Activated CD8-positive, alpha-beta T cell treated with anti-CD3 and anti-CD28 coated beads, Interleukin-2, amount 10 ng/mL, durations not matched to agents 7 days and 5 days (primary cell): Measurements from ENCODE around the gene ERICH2. TPM values are rescaled to one million over a fixed set of nuclear protein-coding genes. Genes with fewer than 3 reads are reported as not detected.
"Not testable (repeated sequence)": the region's sequence is repeated elsewhere in the genome, so short reads cannot be mapped to it uniquely, and the experiment has no call there.

ENCODE experiments used
- ATAC-seq: fragments of 150-1000 bp; cut with Tn5 transposase; one replicate; pipeline ENCODE4 v1.10.0; 2021; ENCODE audit warnings: moderate library complexity
- CTCF ChIA-PET: fragments of 350-600 bp; sonication (Branson Sonifier 250); formaldehyde crosslinking; loops from one replicate; lab custom pipeline; 2021; ENCODE audit warnings: antibody characterized with exemption; lab: Charles Lee
- POLR2A ChIA-PET: fragments of 350-600 bp; sonication (Branson Sonifier 250); formaldehyde crosslinking; loops from one replicate; lab custom pipeline; 2021; ENCODE audit warnings: antibody characterized with exemption; lab: Charles Lee
- DNase-seq: peaks from one replicate; pipeline ENCODE4 v3.0.0-alpha.2; 2020
- H3K27ac Mint-ChIP-seq: one replicate; pipeline ENCODE4 v1.8.0; 2021; ENCODE audit warnings: mild to moderate bottlenecking, mixed read lengths
- H3K27me3 Mint-ChIP-seq: one replicate; pipeline ENCODE4 v1.8.0; 2021; ENCODE audit warnings: low read depth, mixed read lengths
- H3K36me3 Mint-ChIP-seq: one replicate; pipeline ENCODE4 v1.8.0; 2021; ENCODE audit warnings: low read depth, mixed read lengths
- H3K4me1 Mint-ChIP-seq: one replicate; pipeline ENCODE4 v1.8.0; 2021; ENCODE audit warnings: low read depth, mixed read lengths
- H3K4me3 Mint-ChIP-seq: one replicate; pipeline ENCODE4 v1.8.0; 2021; ENCODE audit warnings: mild to moderate bottlenecking, mixed read lengths
- H3K9me3 Mint-ChIP-seq: one replicate; pipeline ENCODE4 v1.8.0; 2022; ENCODE audit warnings: mixed read lengths; ENCODE audit not compliant: insufficient read depth
- total RNA-seq, 2 experiments: library from RNA; stranded (reverse); gene quantifications; one replicate each; pipeline ENCODE4 v1.2.3, GENCODE V29; 2021

ERICH2 gene
- not detected for total RNA-seq

GRCh38 chr2:170770008-170770605, at the start of gene ERICH2:
TSS of gene ERICH2 (plus strand) at chr2:170770378. CDS start at chr2:170770682, 304 bp downstream.
- H3K4me3 Mint-ChIP-seq, result peak within 1 kb of the TSS; percentile 90
- H3K4me1 Mint-ChIP-seq, result peaks cover 13% of the 10 kb centered on the region
- peak within 1 kb of the TSS; percentile 78 for H3K27ac Mint-ChIP-seq
- ChIA-PET POLR2A (interaction anchor here (0.7 kb wide), 1 partner anchor 408 kb away, joined by 3 read pairs; no protein-coding TSS in a partner anchor), CTCF (interaction anchor here (0.5 to 2.1 kb wide), 5 partner anchors 9 to 361 kb away, joined by 3 to 6 read pairs (median 4); partner anchors contain the start of gene GAD1)
- DNase-seq (peak; percentile 60), ATAC-seq (peak; percentile 61)
- H3K27me3 Mint-ChIP-seq, result peaks cover 30% of the 10 kb centered on the region
- no peaks in the 10 kb centered on the region for H3K36me3 Mint-ChIP-seq
- no peaks in the 10 kb centered on the region for H3K9me3 Mint-ChIP-seq

- DNase-seq (no peak), ATAC-seq (no peak)
- no peaks in the 10 kb centered on the region for H3K9me3 Mint-ChIP-seq
- CTCF ChIA-PET, result no interaction called here
- peaks cover 45% of the 10 kb centered on the region for H3K27me3 Mint-ChIP-seq
- H3K27ac Mint-ChIP-seq, result no peak overlapping the region
- POLR2A ChIA-PET, result no interaction called here
- H3K36me3 Mint-ChIP-seq, result peaks cover 3% of the 10 kb centered on the region
- no peak overlapping the region for H3K4me3 Mint-ChIP-seq
- H3K4me1 Mint-ChIP-seq, result peaks cover 7% of the 10 kb centered on the region
Observed at GRCh38 chr2:170721678-170722077, 48.5 kb upstream of the ERICH2 start.

DNA sequence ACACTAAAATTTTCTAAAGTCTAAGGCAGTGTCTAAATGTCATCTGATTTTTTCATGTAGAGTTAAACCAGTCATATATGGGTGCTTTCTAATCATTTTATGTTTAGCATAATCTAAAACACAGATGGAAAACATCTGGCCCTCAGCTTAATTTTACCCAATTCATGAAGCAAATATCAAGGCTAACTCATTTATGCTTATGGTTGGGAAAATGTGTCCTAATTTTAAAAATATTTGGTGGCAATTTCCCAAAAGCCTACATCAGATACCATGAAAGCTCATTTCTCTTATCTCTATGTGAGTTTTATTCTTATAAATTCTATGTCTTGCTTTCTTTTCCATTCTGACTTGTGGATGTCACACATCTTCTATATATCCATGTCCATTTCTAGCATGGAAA, 47.9 kb upstream of the ERICH2 start:
- H3K27ac Mint-ChIP-seq, result no peak overlapping the region
- ChIA-PET CTCF (interaction anchor here (0.7 to 1.6 kb wide), 2 partner anchors 12 to 155 kb away, joined by 3 read pairs; no protein-coding TSS in a partner anchor), POLR2A (no interaction called here)
- peaks cover 3% of the 10 kb centered on the region for H3K4me1 Mint-ChIP-seq
- H3K9me3 Mint-ChIP-seq, result no peaks in the 10 kb centered on the region
- H3K4me3 Mint-ChIP-seq, result no peak overlapping the region
- peaks cover 42% of the 10 kb centered on the region for H3K27me3 Mint-ChIP-seq
- no peak for DNase-seq
- peaks cover 3% of the 10 kb centered on the region for H3K36me3 Mint-ChIP-seq
- no peak for ATAC-seq

DNA sequence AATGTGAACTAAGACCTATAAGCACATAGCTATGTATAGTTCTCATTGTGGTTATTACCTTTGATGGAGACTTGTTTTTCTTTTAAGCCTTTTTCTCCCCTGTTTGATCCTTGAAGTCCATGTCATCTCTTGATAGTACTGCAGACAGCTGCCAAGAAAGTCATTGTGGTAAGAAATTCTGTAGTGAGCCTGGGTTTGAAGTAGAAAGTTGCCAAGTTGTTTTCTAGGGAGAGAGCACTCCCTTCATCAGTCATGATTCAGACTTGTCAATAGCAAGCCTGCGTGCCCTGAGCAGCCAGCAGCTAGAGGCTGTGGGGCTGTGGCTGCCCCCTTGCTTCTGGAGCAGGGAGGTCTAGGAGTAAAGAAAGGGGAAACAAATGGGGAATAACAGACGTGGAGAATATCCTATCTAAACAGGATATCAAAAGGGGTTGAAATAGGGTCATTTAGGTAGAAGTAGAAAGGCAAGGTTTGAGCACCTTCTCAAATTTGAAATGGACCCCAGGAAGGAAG, 46.7 kb upstream of the ERICH2 start:
- DNase-seq (no peak), ATAC-seq (no peak)
- Mint-ChIP-seq H3K4me1 (no peaks in the 10 kb centered on the region), H3K27me3 (peaks cover 36% of the 10 kb centered on the region), H3K36me3 (no peaks in the 10 kb centered on the region), H3K27ac (no peak overlapping the region), H3K4me3 (no peak overlapping the region), H3K9me3 (no peaks in the 10 kb centered on the region)
- CTCF ChIA-PET, result interaction anchor here (1.6 kb wide), 1 partner anchor 154 kb away, joined by 3 read pairs; no protein-coding TSS in a partner anchor
- POLR2A ChIA-PET, result no interaction called here

GRCh38 chr2:170733798-170734600, 36.2 kb upstream of the ERICH2 start:
- DNase-seq (no peak), ATAC-seq (no peak)
- H3K27ac Mint-ChIP-seq, result no peak overlapping the region
- H3K36me3 Mint-ChIP-seq, result no peaks in the 10 kb centered on the region
- H3K4me1 Mint-ChIP-seq, result no peaks in the 10 kb centered on the region
- CTCF ChIA-PET, result no interaction called here
- peaks cover 23% of the 10 kb centered on the region for H3K27me3 Mint-ChIP-seq
- H3K9me3 Mint-ChIP-seq, result no peaks in the 10 kb centered on the region
- no peak overlapping the region for H3K4me3 Mint-ChIP-seq
- POLR2A ChIA-PET, result no interaction called here

- POLR2A ChIA-PET, CTCF ChIA-PET, ATAC-seq, H3K9me3 Mint-ChIP-seq, H3K4me3 Mint-ChIP-seq, DNase-seq, H3K36me3 Mint-ChIP-seq, H3K27ac Mint-ChIP-seq, H3K4me1 Mint-ChIP-seq: not testable (repeated sequence)
- peaks cover 24% of the 10 kb centered on the region for H3K27me3 Mint-ChIP-seq
Observed at GRCh38 chr2:170734601-170735000, 35.6 kb upstream of the ERICH2 start.

DNA sequence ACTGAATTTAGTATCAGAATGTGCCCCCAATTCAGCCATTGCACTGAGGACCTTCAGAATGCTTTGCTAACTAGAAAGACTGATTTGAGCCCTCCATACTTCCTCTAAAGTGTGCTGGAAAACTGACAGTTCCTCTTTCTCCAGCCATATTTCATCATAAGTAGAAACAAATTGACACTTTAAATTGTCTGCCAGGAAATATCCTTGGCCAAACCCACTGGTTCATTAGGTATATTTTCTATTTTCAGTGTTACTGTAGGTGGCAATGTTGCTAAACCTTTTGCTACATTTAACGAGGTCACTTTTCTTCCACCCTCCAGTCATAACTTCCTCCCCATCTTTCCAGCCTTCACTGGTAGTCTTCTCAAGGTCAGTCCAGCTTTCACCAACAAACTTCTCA, 33.5 kb upstream of the ERICH2 start:
- Mint-ChIP-seq H3K27ac (no peak overlapping the region), H3K4me1 (no peaks in the 10 kb centered on the region), H3K9me3 (no peaks in the 10 kb centered on the region), H3K36me3 (no peaks in the 10 kb centered on the region), H3K27me3 (peaks cover 21% of the 10 kb centered on the region), H3K4me3 (no peak overlapping the region)
- POLR2A ChIA-PET, result no interaction called here
- ATAC-seq (no peak), DNase-seq (no peak)
- CTCF ChIA-PET, result no interaction called here

GRCh38 chr2:170737406-170737805, 32.8 kb upstream of the ERICH2 start:
- ATAC-seq, result no peak

DNA sequence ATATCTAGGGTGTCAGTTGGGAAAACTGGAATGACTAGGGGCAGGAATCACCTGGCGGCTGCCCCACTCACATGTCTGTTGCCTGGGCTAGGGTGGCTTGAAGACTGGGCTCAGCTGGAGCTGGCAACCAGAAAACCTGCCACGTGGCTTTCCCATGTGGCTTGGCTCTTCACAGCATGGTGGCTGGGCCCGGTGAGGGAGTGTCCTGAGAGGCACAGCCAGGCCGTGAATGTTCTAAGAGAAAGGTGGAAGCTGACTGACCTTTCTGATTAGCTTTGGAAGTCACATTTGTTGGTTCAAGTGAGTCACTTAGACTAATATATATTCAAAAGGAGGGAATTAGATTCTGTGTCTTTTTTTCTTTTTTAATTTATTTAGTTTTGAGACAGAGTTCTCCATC, 32.4 kb upstream of the ERICH2 start:
- H3K27me3 Mint-ChIP-seq, result peaks cover 18% of the 10 kb centered on the region
- CTCF ChIA-PET, result interaction anchor here (1.1 to 1.5 kb wide), 2 partner anchors 10 to 33 kb away, joined by 3 read pairs; partner anchors contain the start of gene ERICH2
- POLR2A ChIA-PET, result no interaction called here
- H3K27ac Mint-ChIP-seq, result no peak overlapping the region
- H3K36me3 Mint-ChIP-seq, result no peaks in the 10 kb centered on the region
- H3K4me3 Mint-ChIP-seq, result no peak overlapping the region
- no peaks in the 10 kb centered on the region for H3K4me1 Mint-ChIP-seq
- no peak for ATAC-seq
- no peak for DNase-seq
- H3K9me3 Mint-ChIP-seq, result no peaks in the 10 kb centered on the region

More at GRCh38 chr2:170737406-170737805, 32.8 kb upstream of the ERICH2 start:
- ChIA-PET POLR2A (no interaction called here), CTCF (no interaction called here)
- Mint-ChIP-seq H3K27ac (no peak overlapping the region), H3K27me3 (peaks cover 20% of the 10 kb centered on the region), H3K36me3 (no peaks in the 10 kb centered on the region), H3K4me3 (no peak overlapping the region), H3K4me1 (no peaks in the 10 kb centered on the region), H3K9me3 (no peaks in the 10 kb centered on the region)
- no peak for DNase-seq

GRCh38 chr2:170739048-170739447, 31.1 kb upstream of the ERICH2 start:
- Mint-ChIP-seq H3K4me1 (no peaks in the 10 kb centered on the region), H3K36me3 (no peaks in the 10 kb centered on the region), H3K27me3 (peaks cover 12% of the 10 kb centered on the region), H3K4me3 (no peak overlapping the region), H3K9me3 (no peaks in the 10 kb centered on the region), H3K27ac (no peak overlapping the region)
- DNase-seq, result no peak
- ChIA-PET POLR2A (no interaction called here), CTCF (interaction anchor here (0.8 to 1.5 kb wide), 4 partner anchors 9 to 330 kb away, joined by 3 read pairs; partner anchors contain the start of gene ERICH2)
- no peak for ATAC-seq

GRCh38 chr2:170739507-170740046, 30.6 kb upstream of the ERICH2 start:
- DNase-seq (no peak), ATAC-seq (no peak)
- Mint-ChIP-seq H3K27ac (no peak overlapping the region), H3K4me3 (no peak overlapping the region), H3K36me3 (no peaks in the 10 kb centered on the region), H3K27me3 (peaks cover 14% of the 10 kb centered on the region), H3K9me3 (no peaks in the 10 kb centered on the region), H3K4me1 (no peaks in the 10 kb centered on the region)
- CTCF ChIA-PET, result interaction anchor here (0.8 to 1.5 kb wide), 3 partner anchors 9 to 330 kb away, joined by 3 read pairs; no protein-coding TSS in a partner anchor
- POLR2A ChIA-PET, result interaction anchor here (0.6 kb wide), 1 partner anchor 53 kb away, joined by 3 read pairs; no protein-coding TSS in a partner anchor
